ENCODE results near the gene ZP1. TPM values are rescaled to one million over a fixed set of nuclear protein-coding genes. Genes with fewer than 3 reads are reported as not detected.

ZP1 gene
- total and polyA plus RNA-seq, 8 donors = 0.11 TPM; not detected in 7

DNA sequence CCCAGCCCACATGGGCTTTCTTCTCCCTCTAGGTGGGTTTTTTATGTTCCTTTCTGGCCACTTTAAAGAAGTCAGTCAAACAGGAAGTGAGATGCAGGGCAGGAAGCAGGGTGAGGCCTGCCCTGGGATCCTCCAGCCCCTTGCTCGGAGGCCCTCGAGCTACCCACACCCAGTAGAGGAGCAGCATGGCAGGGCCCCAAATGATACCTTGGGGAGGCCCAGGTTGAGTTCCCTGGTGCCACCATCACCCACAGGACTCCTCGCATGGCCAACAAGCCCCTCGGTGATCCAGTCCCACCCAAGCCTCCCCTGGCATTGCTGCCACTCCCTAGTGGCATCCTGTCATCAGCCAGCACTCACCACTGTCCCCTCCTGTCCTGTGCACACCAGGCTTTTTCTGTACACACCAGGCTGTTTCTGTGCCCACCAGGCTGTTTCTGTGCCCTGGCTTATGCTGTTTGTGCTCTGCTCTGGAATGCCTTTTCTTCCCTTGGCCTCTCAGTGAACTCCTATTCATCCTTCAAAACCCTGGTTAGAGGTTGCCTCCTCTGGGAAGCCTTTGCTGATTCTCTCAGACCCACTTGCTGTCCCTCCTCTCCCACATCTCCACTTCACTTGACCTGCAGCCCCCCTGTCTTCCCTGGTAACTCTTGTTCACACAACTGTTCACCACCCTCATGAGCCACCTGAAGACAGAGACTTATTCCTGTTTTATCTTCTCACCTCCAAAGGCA is 8.4 kb upstream of the ZP1 start:
- H3K27me3 ChIP-seq = peaks cover 0 to 11% of the 10 kb centered on the region in 2 donors
- H3K9me3 ChIP-seq = no peaks in the 10 kb centered on the region
- ATAC-seq = no peak
- H3K4me1 ChIP-seq = no peaks in the 10 kb centered on the region
- TF ChIP-seq, protein P1, sequence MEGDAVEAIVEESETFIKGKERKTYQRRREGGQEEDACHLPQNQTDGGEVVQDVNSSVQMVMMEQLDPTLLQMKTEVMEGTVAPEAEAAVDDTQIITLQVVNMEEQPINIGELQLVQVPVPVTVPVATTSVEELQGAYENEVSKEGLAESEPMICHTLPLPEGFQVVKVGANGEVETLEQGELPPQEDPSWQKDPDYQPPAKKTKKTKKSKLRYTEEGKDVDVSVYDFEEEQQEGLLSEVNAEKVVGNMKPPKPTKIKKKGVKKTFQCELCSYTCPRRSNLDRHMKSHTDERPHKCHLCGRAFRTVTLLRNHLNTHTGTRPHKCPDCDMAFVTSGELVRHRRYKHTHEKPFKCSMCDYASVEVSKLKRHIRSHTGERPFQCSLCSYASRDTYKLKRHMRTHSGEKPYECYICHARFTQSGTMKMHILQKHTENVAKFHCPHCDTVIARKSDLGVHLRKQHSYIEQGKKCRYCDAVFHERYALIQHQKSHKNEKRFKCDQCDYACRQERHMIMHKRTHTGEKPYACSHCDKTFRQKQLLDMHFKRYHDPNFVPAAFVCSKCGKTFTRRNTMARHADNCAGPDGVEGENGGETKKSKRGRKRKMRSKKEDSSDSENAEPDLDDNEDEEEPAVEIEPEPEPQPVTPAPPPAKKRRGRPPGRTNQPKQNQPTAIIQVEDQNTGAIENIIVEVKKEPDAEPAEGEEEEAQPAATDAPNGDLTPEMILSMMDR (IDR thresholded peaks at IDR 0.05) = no peak
- DNase-seq = peak in 1 of 4 donors; percentile 14
- intact Hi-C loops (cut with DNase I) = no loop called here
- no peak overlapping the region for H3K4me3 ChIP-seq
- no peak overlapping the region for H3K27ac ChIP-seq
- H3K36me3 ChIP-seq = no peaks in the 10 kb centered on the region

DNA sequence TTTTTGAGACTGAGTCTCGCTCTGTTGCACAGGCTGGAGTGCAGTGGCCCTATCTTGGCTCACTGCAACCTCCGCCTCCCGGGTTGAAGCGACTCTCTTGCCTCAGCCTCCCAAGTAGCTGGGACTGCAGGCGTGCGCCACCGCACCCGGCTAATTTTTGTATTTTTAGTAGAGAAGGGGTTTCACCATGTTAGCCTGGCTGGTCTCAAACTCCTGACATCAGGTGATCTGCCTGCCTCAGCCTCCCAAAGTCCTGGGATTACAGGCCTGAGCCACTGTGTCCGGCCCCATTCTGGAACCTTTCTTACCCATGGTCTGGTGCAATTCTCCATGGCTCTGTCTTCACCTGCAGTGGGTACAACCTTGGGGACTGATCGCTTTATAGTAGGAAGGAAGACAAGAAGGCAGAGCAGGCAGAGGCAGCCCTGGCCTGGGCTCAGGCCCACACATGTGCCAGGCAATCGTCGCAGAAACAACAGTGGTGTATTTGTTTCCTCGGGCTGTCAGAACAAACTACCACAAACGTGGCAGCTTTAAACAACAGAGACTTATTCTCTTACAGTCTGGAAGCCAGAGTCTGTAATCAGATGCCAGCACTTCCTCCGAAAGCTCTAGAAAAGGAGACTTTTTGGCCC is 7.6 kb upstream of the ZP1 start:
- DNase-seq = peak in 1 of 4 donors; percentile 10
- Histone ChIP-seq H3K27ac (no peak overlapping the region), H3K4me3 (no peak overlapping the region), H3K9me3 (no peaks in the 10 kb centered on the region), H3K4me1 (no peaks in the 10 kb centered on the region), H3K27me3 (peaks cover 0 to 11% of the 10 kb centered on the region in 2 donors), H3K36me3 (no peaks in the 10 kb centered on the region)
- no peak for ATAC-seq
- TF ChIP-seq, protein P1 (IDR thresholded peaks at IDR 0.05) = no peak
- intact Hi-C loops (cut with DNase I) = no loop called here

DNA sequence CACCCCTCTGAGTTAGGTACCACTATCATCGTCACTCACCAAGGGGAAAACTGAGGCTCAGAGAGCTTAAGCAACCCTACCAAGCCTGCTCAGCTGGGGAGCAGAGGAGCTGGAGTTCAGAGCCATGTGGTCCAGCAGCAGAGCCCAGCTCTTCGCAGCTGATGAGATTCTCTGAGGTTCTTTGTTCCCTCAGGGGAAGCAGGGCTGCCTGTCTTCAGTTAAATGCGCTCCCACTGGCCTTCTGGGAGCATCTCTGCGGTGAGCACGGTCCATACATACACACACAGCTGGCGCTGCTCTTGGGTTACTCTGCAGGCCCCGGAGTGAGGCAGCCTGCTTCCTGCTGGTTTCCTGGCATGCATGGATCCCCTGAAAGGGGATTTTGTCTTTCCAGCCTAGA is 6.4 kb upstream of the ZP1 start:
- TF ChIP-seq, protein P1 (IDR thresholded peaks at IDR 0.05) = no peak
- intact Hi-C loops (cut with DNase I) = no loop called here
- no peaks in the 10 kb centered on the region for H3K9me3 ChIP-seq

DNA sequence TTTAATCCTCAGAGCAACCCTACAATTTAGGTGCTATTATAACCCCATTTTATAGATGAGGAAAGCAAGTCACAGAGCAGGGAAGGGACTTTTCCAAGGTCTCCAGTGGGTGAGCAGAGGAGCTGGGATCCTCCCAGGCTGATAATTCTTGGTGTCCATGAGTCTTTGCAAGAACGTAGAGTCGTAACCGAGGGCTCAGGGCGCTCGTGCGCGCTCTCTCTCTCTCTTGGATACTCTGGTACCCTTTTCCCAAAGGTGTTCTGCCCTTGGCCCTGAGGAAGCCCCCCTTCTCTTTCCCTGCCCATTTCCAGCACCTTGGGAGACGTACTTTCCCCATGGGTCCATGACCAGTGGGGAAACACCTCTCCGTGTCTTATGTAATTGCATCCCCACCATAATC is 5.2 kb upstream of the ZP1 start:
- DNase-seq = no peak
- Histone ChIP-seq H3K4me1 (no peaks in the 10 kb centered on the region), H3K27ac (no peak overlapping the region), H3K27me3 (no peaks in the 10 kb centered on the region), H3K9me3 (no peaks in the 10 kb centered on the region), H3K36me3 (no peaks in the 10 kb centered on the region), H3K4me3 (no peak overlapping the region)
- intact Hi-C loops (cut with DNase I) = no loop called here
- TF ChIP-seq, protein P1 (IDR thresholded peaks at IDR 0.05) = no peak
- no peak for ATAC-seq

More for the DNA sequence above, 6.4 kb upstream of the ZP1 start:
- Histone ChIP-seq H3K4me3 (no peak overlapping the region), H3K36me3 (no peaks in the 10 kb centered on the region), H3K27ac (no peak overlapping the region), H3K27me3 (peaks cover 0 to 6% of the 10 kb centered on the region in 2 donors), H3K4me1 (no peaks in the 10 kb centered on the region)
- ATAC-seq (no peak), DNase-seq (peak in 1 of 4 donors; percentile 24)

All from left lung (tissue), 10 donors.